GM19463 (cell line): ENCODE measurements around the gene LMNTD1.

Experiments used
- ATAC-seq: cut with Tn5 transposase; IDR thresholded peaks from one replicate; pipeline ENCODE4 v1.9.1; 2021; ENCODE audit warnings: mild to moderate bottlenecking, moderate library complexity; ENCODE audit not compliant: unreplicated experiment

LMNTD1 gene

DNA sequence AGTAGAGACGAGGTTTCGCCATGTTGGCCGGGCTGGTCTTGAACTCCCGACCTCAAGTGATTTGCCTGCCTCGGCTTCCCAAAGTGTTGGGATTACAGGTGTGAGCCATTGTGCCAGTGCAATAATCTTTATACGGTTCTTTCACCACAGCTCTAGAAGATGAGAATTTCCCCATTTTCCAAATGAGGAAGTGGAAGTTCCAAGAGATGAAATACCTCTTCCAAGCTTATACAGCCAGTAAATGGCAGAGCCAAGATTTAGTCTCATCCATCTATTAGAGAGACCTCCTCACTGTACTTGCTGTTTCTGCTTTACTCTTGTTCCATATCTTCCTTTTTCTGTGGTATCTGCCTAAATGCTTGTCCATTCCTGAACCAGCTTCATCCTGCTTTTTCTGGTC lies 3.1 kb upstream of the LMNTD1 start:
- ATAC-seq = no peak

DNA sequence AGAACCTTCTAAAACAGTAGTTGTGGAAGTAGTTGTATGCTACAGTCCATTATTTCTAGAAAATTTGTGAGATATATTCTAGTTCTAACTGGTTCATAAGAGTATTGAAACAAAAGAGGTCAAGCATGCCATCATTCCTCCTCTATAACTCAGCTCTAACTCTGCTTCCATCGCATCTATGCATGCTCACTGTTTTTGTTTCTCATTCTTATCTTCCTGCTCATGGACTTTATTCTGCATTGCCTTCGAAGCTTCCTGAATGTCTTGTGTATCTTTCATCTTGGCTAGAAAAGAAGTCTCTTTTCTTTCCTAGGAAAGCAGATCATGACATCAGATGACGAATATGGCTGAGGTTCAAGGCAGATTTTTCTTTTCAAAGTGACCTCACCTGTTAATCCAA lies 402 bp downstream of the LMNTD1 start:
- no peak for ATAC-seq

- no peak for ATAC-seq
These were observed 2.9 kb downstream of the LMNTD1 start for GRCh38 chr12:25550186-25550585.

DNA sequence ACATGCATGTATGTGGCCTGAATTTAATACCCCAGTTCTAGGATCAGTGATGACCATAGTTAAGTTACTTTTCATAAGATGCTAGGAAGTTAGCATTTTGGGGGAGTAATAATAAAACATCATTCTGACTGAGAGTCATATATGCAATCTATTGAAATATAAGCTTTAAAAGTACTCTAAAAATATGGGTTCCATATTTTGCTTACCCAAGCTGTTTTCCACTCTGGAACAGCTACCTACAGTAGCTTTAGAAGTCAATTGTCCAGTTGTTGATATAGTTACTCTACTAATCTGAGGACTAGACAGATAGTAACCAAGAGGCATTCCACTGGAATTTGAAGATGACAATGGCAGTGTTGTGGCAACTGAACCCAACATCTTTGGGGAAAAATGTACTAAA lies 4.0 kb downstream of the LMNTD1 start:
- no peak for ATAC-seq

- ATAC-seq = no peak
These were observed 6.8 kb downstream of the LMNTD1 start for GRCh38 chr12:25546318-25546717.

- ATAC-seq = no peak
These were observed 19.9 kb downstream of the LMNTD1 start for GRCh38 chr12:25533150-25533549.

- ATAC-seq = no peak
These were observed 21.5 kb downstream of the LMNTD1 start for GRCh38 chr12:25531502-25532052.

DNA sequence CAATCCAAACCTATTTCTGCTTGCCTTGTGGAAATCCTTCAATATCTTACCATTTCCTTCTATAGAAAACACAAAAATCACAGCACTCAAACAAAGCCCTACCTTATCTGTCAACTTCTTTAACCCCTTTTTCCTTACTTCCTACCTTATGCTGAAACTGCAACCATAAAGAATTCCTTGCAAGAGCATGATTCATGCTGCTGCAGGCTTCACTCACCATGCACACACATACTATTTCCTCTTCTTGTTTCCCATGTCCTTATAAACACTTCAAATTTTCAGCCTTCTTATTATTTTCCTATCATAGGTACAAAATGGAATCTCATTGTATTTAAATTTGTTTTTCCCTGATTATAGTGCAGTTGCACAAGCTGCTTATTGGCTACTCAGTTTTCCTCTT lies 23.3 kb downstream of the LMNTD1 start:
- ATAC-seq = no peak

DNA sequence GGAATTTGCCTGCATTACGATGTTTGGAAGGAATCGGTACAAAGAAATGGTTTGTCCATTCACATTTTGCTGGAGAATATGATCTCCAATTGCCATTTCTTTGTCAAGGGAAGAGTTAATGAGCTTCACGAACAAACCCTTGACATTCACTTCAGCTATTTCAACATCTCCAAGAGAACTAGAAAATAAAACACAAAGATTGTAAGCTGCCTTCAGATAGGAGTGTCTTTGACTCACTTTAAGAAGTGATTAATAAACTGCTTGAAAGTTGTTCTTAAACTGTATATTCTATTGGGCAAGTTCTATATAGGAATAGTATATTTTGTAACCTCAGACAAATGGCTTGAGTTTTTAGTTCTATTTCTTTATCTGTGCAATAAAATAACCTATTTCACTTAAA lies 26.3 kb downstream of the LMNTD1 start:
- no peak for ATAC-seq

DNA sequence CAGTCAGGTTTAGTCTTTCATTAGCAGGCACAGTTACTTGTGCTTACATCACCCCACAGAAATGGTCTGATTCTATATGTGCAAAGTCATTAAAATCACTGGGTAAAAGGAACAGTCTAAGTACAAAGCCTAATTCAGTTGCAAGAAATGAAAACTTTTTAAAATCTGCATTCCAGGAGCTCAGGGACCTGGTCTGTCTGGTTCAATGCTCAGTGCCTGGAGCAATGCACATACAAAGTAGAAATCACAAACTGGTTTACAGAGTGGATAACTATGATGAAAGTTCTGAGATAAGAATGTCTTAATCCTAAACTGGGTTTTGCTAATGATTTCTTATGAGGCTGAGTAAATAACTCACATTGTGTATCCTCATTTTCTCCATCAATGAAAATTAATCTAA lies 28.7 kb downstream of the LMNTD1 start:
- no peak for ATAC-seq

GRCh38 chr12:25521625-25522256 lies 31.3 kb downstream of the LMNTD1 start:
- ATAC-seq = no peak

DNA sequence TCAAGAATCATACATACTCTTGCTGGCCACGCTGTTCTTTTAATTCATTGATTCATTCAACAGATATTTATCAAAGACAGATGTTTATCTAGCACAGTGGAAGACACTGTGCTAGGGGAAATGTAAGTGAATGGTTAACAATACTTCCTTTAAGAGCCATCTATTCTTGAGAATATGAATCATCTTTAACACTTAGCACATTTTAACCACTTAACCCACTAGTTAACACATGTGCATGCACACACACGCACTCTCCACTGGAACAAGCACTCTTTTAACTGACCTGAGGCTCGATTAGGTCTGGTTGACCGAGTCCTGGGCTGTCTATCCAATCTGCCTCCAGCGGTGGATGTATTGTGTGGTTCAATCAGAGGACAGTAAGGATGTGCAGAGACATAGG lies 34.6 kb downstream of the LMNTD1 start:
- ATAC-seq = peak; percentile 97

DNA sequence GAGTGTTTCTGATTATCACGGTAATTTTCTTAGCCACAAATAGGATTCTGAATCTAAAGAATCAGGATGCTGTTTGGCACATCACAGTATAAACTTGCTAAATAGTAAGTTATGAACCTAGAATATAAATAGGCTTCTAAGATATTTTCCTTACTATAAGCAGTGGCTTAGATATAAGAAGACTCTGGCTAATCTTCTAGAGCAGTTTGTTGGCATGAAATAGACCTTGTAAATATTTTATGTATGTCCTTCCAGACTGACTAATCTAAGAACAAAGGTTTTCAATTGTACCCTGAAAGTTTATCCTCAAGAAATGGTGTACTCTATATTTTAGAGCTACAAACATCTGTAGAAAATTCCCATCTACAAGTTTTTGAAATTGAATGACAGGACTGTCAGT lies 48.3 kb downstream of the LMNTD1 start:
- no peak for ATAC-seq

- ATAC-seq = no peak
These were observed 49.4 kb downstream of the LMNTD1 start for GRCh38 chr12:25503666-25504065.

- no peak for ATAC-seq
These were observed 50.5 kb downstream of the LMNTD1 start for GRCh38 chr12:25502596-25502995.

DNA sequence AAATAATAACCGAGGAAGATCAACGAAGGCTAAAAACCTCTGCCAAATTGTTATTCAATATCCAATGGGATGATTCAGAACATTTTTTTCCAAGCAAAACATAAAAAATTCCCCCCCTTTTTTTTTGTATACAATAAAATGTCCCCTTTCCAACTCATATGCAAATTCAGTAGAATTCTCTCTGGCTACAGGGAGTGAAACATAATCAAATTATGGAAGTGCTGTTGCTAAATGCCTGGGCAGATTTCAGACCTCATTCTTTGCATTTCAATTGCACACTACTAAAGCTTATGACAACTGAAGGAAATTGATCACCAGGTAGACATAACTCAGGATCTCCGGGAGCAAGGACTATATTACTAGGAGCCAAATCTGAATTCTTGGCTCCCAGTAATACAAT lies 51.0 kb downstream of the LMNTD1 start:
- ATAC-seq = no peak

DNA sequence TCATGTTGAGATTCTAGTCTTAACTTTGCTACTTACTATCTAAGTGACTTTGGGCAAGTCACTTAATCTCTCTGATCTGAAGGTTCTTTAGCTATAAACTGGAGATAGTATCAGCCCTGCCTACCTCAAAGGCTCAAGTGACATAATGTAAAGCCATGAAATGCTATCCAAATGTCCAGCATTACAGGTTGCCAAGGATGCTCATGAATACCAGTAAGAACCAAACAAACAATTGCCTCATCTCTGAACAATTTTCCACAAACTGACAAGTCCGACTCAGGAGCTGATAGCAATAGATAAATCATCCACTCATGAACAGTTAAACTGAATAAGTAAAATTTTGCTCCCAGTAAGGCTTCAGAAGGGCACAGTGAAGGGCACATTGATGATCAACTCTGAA lies 51.5 kb downstream of the LMNTD1 start:
- no peak for ATAC-seq

GRCh38 chr12:25500651-25501050 lies 52.4 kb downstream of the LMNTD1 start:
- no peak for ATAC-seq

DNA sequence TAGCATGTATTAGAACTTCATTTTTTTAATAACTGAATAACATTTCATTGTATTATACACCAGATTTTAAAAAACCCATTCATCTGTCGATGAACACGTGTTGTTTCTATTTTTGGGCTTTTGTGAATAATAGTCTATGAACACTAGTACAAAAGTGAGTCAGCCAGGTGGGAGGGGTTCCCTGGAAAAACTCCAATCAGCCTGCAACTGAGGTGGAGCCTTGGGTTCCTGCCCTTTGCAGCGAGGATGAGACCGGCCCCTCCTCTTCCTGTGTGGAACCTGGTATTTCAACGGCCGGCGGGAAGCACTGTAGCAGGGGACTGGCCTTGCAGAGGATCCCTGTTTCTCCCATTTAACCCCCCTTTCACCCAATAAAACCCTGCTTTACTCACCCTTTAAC lies 56.1 kb downstream of the LMNTD1 start:
- ATAC-seq = no peak

GRCh38 chr12:25496098-25496587 lies 56.9 kb downstream of the LMNTD1 start:
- ATAC-seq = no peak

DNA sequence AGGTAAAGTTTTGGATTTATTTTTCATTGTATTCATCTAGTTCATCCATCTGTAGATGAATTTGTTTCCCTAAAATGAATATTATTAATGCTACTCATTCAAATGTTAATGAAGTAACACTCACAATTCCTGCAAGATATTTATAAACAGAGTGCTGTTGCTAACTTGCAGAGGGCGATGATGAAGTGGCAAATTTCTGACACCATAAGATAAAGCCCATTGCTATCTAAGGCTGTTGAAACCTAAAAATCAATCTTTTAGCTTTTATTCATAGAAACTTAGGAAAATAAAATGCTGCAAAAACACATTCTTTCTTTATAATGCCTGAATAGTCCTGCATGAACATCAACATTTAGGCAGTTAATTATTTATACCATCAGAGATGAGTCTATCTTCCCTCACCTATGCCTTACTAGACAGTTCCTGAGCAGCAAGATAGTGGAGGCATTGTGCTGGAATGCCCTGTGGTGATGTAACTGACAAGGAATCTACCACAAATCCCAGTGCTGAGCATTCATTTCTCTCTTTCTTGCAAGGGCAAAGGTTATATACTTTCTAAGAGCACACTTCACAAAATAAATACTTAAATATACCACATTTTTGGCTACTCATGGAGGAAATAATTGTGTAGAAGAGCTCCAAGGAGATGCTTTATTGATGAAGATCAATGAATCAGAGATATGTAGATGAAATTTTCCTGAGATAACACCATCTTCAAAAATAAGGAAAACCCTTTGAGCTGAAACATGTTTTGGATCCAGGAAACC lies 57.6 kb downstream of the LMNTD1 start:
- ATAC-seq = no peak

GRCh38 chr12:25494926-25495325 lies 58.2 kb downstream of the LMNTD1 start:
- ATAC-seq = no peak
